Epithelial cell of prostate (primary cell): ENCODE measurements around the gene QKI.

Experiments
- DNase-seq: peaks from one replicate; pipeline ENCODE4 v3.0.0-alpha.2; 2011; ENCODE audit warnings: low read depth, low spot score
- H3K27ac ChIP-seq: fragments of 450-650 bp; 2 replicates; pipeline ENCODE4 v1.5.1; 2017; ENCODE audit warnings: mild to moderate bottlenecking

Gene QKI

DNA sequence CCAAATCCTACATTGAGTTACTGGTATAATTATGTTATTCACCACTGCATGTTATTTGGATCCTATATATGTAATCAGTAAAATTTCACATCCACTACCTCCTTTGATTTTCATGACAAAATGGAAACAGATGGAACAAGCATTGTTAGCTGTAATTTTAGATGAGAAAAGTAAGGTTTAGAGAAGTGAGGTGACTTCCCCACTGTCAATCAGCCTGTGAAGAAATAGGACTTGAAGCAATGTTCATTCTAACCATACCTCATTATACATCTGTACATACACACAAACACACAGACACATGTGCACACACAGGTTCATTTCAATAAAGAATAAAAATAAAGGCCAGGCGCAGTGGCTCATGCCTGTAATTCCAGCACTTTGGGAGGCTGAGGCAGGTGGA, 23.7 kb upstream of the QKI start:
- H3K27ac ChIP-seq: peak overlapping the region; percentile 92
- no peak for DNase-seq

DNA sequence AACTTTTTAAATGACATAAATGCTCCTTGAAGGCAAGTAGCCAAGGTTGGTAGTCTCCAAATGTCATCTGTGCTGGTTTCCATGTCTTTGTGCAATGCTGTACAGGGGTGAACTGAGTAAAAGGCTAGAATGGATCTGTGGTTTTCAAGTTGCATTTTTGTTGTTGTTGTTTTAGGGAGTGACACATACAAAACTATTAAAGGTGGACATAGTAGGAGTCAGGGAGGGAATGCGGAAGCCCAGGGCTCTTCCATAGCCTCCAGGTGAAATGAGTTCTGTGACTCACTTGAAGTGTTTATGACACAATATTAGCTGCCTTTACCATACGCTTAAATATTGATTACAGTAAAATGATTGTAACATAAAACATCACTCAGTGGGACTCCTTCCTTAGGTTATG, 22.5 kb upstream of the QKI start:
- peak overlapping the region; percentile 92 for H3K27ac ChIP-seq
- peak; percentile 95 for DNase-seq

GRCh38 chr6:163392533-163392932, 22.0 kb upstream of the QKI start:
- peak overlapping the region; percentile 92 for H3K27ac ChIP-seq
- peak; percentile 85 for DNase-seq

DNA sequence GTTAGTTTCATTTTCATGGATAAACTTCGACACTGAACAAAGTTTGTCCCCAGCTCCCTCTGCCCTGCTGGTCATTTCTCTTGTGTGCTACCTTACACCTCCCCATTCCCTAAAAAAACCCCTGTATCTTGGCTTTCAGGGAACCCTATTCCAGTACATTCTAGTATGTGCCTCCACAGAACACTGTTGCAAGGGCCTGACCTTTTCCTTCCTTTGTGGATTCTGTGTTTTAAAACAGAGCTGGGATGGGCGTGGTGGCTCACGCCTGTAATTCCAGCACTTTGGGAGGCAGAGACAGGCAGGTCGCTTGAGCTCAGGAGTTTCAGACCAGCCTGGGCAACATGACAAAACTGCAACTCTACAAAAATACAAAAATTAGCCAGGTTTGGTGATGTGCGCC, 20.6 kb upstream of the QKI start:
- no peak overlapping the region for H3K27ac ChIP-seq
- no peak for DNase-seq

DNA sequence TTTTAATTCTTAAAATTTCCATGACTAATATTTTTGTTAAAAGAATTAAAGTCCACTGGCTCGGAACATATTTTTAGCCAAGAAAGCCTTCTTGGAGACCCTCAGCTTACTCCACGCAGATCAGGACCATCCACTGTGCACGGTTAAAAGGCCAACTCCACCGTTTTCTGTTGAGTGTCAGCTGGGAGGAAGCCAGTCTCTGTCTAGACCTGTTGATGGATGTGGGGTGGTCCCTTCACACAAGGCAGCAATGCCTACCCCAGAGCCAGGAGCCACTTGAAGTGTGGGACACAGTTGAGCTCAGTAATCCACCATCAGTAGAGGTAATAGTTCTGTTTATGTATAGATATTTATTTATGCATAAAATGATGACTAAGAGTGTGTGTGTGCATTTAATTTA, 19.9 kb upstream of the QKI start:
- DNase-seq: no peak
- no peak overlapping the region for H3K27ac ChIP-seq

DNA sequence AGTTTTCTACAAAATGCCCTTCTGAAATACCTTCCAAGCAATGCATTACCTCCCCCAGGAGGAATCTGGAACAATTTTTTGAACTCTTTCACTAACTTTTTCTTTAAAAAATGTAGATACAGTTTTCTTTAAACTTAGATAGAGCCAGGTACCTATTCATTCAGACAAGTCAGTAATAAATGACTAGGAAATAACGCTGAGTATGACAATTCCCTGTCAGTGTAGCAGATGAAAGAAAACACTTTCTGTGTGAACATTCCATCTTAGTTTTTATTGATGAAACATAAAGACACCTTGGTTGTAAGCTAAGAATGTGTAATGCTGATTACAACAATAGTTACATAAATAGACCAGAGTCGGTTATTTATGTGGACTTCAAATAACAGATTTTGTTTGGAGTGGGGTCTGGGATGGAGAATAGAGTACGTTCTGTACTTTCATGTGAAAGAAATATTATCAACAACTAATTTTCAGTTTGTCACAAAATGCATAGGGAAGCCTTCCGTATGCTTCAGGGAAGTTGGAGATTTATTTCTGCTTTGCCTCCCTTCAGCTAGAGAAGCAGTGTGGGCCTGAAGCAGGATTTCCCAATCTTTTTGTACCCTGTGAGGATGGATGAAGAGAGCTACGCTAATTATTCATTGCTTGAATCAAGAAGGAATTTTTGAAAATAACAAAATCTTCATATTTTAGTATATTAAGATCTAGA, 19.2 kb upstream of the QKI start:
- H3K27ac ChIP-seq: no peak overlapping the region
- DNase-seq: no peak

- no peak for DNase-seq
- H3K27ac ChIP-seq: no peak overlapping the region
These were observed 18.7 kb upstream of the QKI start for GRCh38 chr6:163395831-163396185.

DNA sequence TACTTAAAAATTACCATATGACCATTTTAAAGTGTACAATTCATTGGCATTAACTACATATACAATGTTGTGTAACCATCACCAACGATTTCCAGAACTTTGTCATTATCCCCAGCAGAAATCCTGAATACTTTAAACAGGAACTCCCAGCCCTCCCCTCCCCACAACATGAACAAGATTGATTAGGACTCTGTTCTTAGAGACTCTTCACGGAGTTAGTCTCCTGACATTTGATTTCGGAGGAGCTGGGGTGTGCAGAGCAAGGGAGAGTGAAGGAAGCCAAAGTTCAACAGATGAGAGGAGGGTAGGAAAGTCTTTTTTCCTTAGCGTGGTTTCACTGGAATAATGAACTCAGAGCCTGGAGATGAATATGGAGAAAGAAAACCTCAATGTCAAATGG, 17.2 kb upstream of the QKI start:
- no peak for DNase-seq
- no peak overlapping the region for H3K27ac ChIP-seq

DNA sequence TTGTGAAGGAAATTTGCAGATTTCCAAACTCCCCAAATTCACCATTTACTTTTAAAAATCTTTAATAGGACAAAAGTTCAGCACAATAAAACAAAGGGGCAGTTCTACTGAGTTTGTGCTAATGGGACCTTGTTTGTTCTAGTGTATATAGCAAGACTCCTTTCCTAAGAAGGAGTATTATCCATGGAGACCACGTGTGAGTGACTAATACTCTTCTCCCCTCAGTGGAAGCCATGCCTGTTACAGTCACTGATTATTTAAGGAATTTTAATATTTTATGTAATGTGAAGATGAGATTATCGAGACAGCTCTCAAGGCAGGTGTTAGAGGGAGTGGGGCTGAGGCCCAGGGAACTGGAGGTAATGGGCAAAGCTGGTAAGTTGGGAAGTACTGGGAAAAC, 16.4 kb upstream of the QKI start:
- no peak for DNase-seq
- no peak overlapping the region for H3K27ac ChIP-seq

DNA sequence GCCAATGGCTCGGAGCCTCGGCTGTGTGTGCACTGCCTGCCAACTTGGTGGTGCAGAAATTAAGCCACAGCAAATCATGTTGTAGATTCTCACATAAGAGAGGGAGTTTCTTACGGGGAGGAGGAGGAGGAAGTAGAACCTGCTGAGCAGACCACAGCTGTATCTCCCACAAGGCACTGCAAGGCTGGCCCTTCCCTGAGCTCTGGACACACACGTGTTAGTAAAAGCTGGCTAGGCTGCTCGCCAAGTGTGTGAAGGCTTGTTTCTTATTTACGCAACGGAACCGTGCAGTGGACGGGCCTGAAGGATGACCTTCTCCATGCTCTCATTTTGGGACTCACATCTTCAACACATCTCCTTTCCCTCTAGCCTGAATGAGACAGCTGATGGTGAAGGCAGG, 15.7 kb upstream of the QKI start:
- H3K27ac ChIP-seq: no peak overlapping the region
- no peak for DNase-seq

GRCh38 chr6:163400509-163400908, 14.0 kb upstream of the QKI start:
- H3K27ac ChIP-seq: no peak overlapping the region
- DNase-seq: no peak

DNA sequence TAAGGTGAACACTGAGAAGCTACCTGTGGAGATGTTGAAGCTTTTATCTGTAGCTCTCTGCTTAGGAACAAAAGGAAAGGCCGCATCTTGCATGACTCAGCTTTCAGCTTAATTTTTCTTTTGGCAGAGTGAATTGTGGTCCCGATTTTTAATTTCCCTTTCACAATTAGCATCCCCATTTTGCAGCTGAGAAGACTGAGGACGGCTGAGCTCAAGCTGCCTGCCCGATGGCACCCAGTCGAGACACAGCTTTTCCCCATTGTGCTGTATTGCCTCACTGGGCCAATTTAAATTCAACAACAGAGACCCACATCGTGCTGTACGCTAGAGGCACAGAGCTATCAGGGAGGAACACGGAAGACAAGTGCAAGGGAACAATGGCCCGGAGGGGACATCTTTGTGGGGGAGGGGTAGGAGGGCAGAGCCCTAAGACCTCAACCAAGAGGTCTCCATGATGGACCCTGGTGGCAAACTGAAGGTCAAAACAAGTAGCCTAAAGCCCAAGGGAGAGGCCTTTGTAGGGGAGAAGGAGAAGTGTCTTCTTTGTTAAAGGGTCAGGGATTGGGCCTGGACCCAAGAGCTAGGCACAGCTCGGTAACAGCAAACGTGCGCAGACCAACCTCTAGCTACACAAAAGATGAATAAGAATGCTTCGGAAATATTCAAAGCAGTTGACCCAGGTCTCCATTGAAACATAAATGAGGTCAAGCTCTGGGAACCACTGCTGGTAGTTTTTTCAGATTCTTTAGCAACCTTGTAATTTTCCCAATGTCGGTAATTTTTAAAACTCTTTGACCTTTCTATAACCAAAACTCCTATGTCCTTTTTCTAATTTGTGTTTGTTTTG, 13.3 kb upstream of the QKI start:
- H3K27ac ChIP-seq: no peak overlapping the region

DNA sequence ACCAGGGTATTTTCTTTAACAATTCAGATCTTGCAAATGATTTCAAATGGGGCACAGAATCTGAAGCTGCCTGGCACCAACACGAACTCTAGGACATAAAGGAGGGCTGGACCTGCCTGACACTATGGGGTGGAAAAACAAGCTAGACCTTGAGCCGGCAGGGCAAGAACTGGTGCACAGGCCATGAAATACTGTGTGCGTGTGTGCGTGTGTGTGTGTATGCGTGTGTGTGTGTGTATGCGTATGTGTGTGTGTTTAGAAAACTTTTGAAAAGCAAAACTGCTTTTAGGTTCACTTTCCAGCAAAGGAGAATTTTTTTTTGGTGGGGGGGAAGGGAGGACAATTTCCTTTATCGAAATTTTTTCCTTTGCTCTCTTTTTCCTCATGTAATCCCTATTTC, 11.9 kb upstream of the QKI start:
- H3K27ac ChIP-seq: no peak overlapping the region

More for the DNA sequence above, 13.3 kb upstream of the QKI start:
- DNase-seq: no peak

GRCh38 chr6:163404825-163405265, 9.7 kb upstream of the QKI start:
- no peak overlapping the region for H3K27ac ChIP-seq

More for the DNA sequence above, 11.9 kb upstream of the QKI start:
- no peak for DNase-seq

GRCh38 chr6:163405412-163406309, 8.9 kb upstream of the QKI start:
- peak overlapping the region; percentile 3 for H3K27ac ChIP-seq
- DNase-seq: no peak

More at GRCh38 chr6:163404825-163405265, 9.7 kb upstream of the QKI start:
- no peak for DNase-seq

DNA sequence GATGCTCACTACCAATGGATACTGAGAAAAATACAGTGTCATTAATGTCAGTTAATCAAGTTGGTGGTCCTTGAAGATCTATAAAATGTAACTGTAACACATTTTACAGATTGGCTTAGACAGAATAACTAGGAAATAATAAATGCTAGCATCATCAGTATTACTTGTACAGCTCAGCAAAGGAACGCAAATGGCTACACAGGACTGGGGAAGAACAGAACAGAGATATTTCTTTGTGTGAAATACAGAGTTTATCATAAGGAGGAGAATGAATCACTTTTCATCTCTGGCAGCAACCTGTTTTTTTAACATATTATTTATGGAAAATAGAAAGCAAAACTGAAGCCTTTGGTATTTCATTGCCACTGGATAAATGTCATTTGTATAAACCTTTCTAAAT, 8.2 kb upstream of the QKI start:
- DNase-seq: no peak
- H3K27ac ChIP-seq: no peak overlapping the region

DNA sequence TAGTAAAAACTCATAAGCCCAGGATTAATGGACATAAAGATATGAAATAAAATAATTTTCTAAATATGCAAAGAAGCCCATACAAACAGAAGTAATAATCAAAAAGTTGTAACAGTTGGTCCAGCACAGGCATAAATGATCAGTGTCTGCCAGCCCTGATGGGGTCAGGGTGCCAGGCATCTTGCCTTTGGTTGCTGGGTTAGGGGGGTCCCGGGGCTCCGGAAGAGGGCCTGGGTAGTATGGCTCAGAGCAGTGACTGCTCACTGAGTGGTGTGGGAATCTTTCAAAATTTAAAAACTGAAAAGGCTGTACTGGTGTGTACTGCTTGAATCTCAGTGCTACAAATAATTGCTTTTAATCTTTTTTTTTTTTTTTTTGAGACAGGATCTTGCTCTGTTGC, 7.7 kb upstream of the QKI start:
- DNase-seq: no peak
- H3K27ac ChIP-seq: no peak overlapping the region

DNA sequence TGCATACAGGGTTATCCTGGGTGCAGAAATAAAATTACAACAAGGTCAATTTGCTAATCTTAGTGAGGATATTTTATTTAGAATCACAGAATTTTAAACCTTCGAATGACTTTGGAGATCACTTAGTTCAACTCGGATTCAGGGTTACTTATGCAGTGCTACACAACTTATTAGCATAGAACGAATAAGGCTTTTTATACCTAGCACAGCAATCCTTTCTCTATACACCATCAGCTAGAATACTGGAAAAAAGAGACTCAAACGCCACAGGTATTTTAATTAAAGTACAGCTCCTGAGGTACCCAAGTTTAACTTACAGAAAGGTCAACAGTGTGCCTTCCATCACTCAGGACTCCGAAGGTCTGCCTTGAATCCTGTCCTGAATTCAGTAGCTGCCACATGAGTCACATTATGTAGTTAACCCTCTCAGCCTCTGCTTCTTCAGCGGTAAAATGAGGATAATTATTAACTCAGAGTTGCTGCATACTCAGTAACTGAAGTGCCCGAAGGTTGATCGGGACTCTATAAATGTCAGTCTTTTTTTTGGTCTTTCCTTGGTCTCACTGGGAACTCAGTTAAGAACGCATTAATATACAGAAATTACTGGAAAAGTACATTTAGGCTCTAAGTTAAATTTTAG, 6.0 kb upstream of the QKI start:
- no peak overlapping the region for H3K27ac ChIP-seq

DNA sequence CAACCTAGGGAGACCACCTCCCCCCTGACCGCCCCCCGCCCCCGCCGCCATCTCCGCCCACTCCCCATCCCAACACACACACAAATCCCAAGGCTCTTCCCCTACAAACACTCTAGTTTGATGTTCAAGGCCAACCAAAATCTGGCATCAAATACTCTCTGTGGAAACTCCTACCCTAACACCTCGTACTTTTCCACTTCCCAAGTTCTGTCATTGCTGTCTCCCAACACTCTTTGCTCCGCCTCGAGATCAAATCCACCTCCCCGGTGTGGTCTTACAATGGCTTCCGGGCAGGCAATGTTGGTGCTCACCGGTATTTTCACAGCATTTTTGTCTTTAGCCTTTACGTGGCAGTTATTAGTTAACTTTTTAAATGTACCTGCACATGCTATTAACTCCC, 4.8 kb upstream of the QKI start:
- no peak for DNase-seq
- H3K27ac ChIP-seq: no peak overlapping the region

More for the DNA sequence above, 6.0 kb upstream of the QKI start:
- DNase-seq: no peak

- DNase-seq: no peak
- peak overlapping the region; percentile 95 for H3K27ac ChIP-seq
These were observed 2.2 kb upstream of the QKI start for GRCh38 chr6:163412341-163412740.
